Endothelial cell of umbilical vein (primary cell): ENCODE measurements around the gene SAT1. TPM values are rescaled to one million over a fixed set of nuclear protein-coding genes. Genes with fewer than 3 reads are reported as not detected.

Experiments used
- BruUV-seq: library from RNA; stranded (reverse); fragments of 400-500 nt; replicated peaks from 2 replicates; lab custom pipeline; 2021; lab: Mats Ljungman, UMichigan
- CTCF ChIA-PET: fragments of 300-600, 350-600 bp; sonication (Branson Sonifier 250); formaldehyde crosslinking; loops from one replicate; lab custom pipeline; 2021; ENCODE audit warnings: antibody characterized with exemption, inconsistent platforms; lab: Charles Lee
- POLR2A ChIA-PET: fragments of 300-600, 350-600 bp; sonication (Branson Sonifier 250); formaldehyde crosslinking; loops from one replicate; lab custom pipeline; 2021; ENCODE audit warnings: antibody characterized with exemption, inconsistent platforms; lab: Charles Lee
- DNase-seq: peaks from one replicate; pipeline ENCODE4 v3.0.0-alpha.2; 2011; ENCODE audit warnings: low read depth, low spot score
- FAIRE-seq: peaks from 2 replicates; lab custom pipeline; 2011; peaks lifted over from hg19 to GRCh38; lab: Jason Lieb, UNC
- H2AFZ ChIP-seq: 2 replicates; pipeline ENCODE4 v1.6.0; 2012; ENCODE audit warnings: low read depth, low read length, control low read depth, inconsistent platforms
- H3K27ac ChIP-seq: 2 replicates; pipeline ENCODE4 v1.5.1; 2011; ENCODE audit warnings: low read depth, mild to moderate bottlenecking, control low read depth, low read length, moderate library complexity; ENCODE audit not compliant: insufficient read depth
- H3K27me3 ChIP-seq, 2 experiments: 2 replicates each; pipeline versions ENCODE4 v1.6.0 to v1.6.1; 2011; ENCODE audit warnings: low read length in 2 of 2, mixed read lengths in 1 of 2; ENCODE audit not compliant: control insufficient read depth in 2 of 2, insufficient read depth in 2 of 2
- H3K36me3 ChIP-seq, 2 experiments: 2 replicates in 1 of 2; 3 replicates in 1 of 2; pipeline ENCODE4 v1.5.1; 2011; ENCODE audit warnings: low read length in 2 of 2, mild to moderate bottlenecking in 1 of 2, moderate library complexity in 1 of 2; ENCODE audit not compliant: control insufficient read depth in 2 of 2, insufficient read depth in 2 of 2; ENCODE audit errors: extremely low read depth in 1 of 2
- H3K4me1 ChIP-seq: 3 replicates; pipeline ENCODE4 v1.5.1; 2011; ENCODE audit warnings: mild to moderate bottlenecking, low read length; ENCODE audit not compliant: control insufficient read depth, insufficient read depth; ENCODE audit errors: extremely low read depth
- H3K4me2 ChIP-seq: 2 replicates; pipeline ENCODE4 v1.6.1; 2011; ENCODE audit warnings: low read length, control low read depth, mixed read lengths; ENCODE audit not compliant: insufficient read depth
- H3K4me3 ChIP-seq, 3 experiments: fragments of 200-600 bp in 1 of 3; sonication (generic), shearing (Covaris generic) in 1 of 3; replicated peaks in 1 of 3; 2 replicates each; pipeline ENCODE4 v1.5.1; 2011 to 2016; ENCODE audit warnings: control low read depth in 3 of 3, low read length in 3 of 3, mild to moderate bottlenecking in 2 of 3, inconsistent platforms in 1 of 3, low read depth in 1 of 3, moderate library complexity in 1 of 3; ENCODE audit not compliant: insufficient read depth in 1 of 3
- H3K79me2 ChIP-seq: 2 replicates; pipeline ENCODE4 v1.6.0; 2012; ENCODE audit warnings: low read length, inconsistent platforms; ENCODE audit not compliant: control insufficient read depth, insufficient read depth
- H3K9ac ChIP-seq: replicated peaks from 2 replicates; pipeline ENCODE3; 2011; ENCODE audit warnings: low read length, control low read depth; ENCODE audit not compliant: insufficient read depth; ENCODE audit errors: extremely low read depth
- H3K9me1 ChIP-seq: replicated peaks from 3 replicates; pipeline ENCODE4 v1.6.0; 2011; ENCODE audit warnings: mild to moderate bottlenecking, low read length; ENCODE audit not compliant: control insufficient read depth, insufficient read depth; ENCODE audit errors: extremely low read depth
- H3K9me3 ChIP-seq: replicated peaks from 2 replicates; pipeline ENCODE4 v1.5.1; 2012; ENCODE audit warnings: low read length, inconsistent platforms; ENCODE audit not compliant: control insufficient read depth, insufficient read depth
- H4K20me1 ChIP-seq: replicated peaks from 2 replicates; pipeline ENCODE3; 2011; ENCODE audit warnings: mild to moderate bottlenecking, low read length; ENCODE audit not compliant: control insufficient read depth, insufficient read depth; ENCODE audit errors: extremely low read depth
- EZH2 ChIP-seq: IDR thresholded peaks from 2 replicates; pipeline ENCODE4 v1.6.1; 2012; ENCODE audit warnings: borderline replicate concordance, low read depth, mild to moderate bottlenecking, moderate library complexity, low read length, inconsistent platforms; ENCODE audit not compliant: severe bottlenecking
- FOS ChIP-seq: IDR thresholded peaks from 2 replicates; pipeline ENCODE4 v1.6.1; 2011; ENCODE audit warnings: mild to moderate bottlenecking, low read length, moderate library complexity, borderline replicate concordance; ENCODE audit not compliant: insufficient read depth
- GATA2 ChIP-seq: IDR thresholded peaks from 2 replicates; pipeline ENCODE4 v1.7.0; 2011; ENCODE audit warnings: low read depth, mild to moderate bottlenecking, moderate library complexity, mixed read lengths, low read length; ENCODE audit not compliant: insufficient read length, insufficient read depth
- JUN ChIP-seq: IDR thresholded peaks from 2 replicates; pipeline ENCODE4 v1.6.1; 2011; ENCODE audit warnings: borderline replicate concordance, low read depth; ENCODE audit not compliant: insufficient read length, insufficient read depth
- MYC ChIP-seq: IDR thresholded peaks from one replicate; pipeline ENCODE4 v1.6.1; 2011; ENCODE audit warnings: mild to moderate bottlenecking, low read depth, low read length
- POLR2A ChIP-seq: IDR thresholded peaks from 2 replicates; pipeline ENCODE4 v1.6.1; 2012; ENCODE audit warnings: low read depth, mild to moderate bottlenecking, control low read depth, low read length
- POLR2AphosphoS5 ChIP-seq: IDR thresholded peaks from 2 replicates; pipeline ENCODE4 v1.6.1; 2012; ENCODE audit warnings: low read depth, mild to moderate bottlenecking, control low read depth, low read length, moderate library complexity; ENCODE audit not compliant: insufficient read depth
- dilution Hi-C: fragments of 300-500 bp; cut with MboI; formaldehyde crosslinking; loops from one replicate; pipeline ENCODE4 v1.15.0; 2019; ENCODE audit warnings: low sequenced_read_pairs; ENCODE audit not compliant: extremely low pct_ligation_motif_present
- intact Hi-C: fragments of 100-400 bp; cut with micrococcal nuclease; formaldehyde crosslinking; loops from one replicate; pipeline ENCODE4 v1.10.0; 2022
- polyA plus RNA-seq, 4 experiments: library from polyadenylated mRNA; depleted of rRNA in 3 of 4; stranded (reverse) in 3 of 4; unstranded in 1 of 4; fragments of >200 nt; gene quantifications; 2 replicates each; pipeline versions ENCODE4 v1.2.1 to v1.2.3, GENCODE V29; 2011 to 2012; ENCODE audit warnings: missing spikeins in 1 of 4
- total RNA-seq: library from RNA; stranded (reverse); gene quantifications from 2 replicates; pipeline ENCODE4 v1.2.3, GENCODE V29; 2021
- TF ChIP-seq, protein P1 (sequence below), 2 donors: IDR thresholded peaks; 1 replicate in 1 of 2; 2 replicates in 1 of 2; pipeline ENCODE4 v1.5.1; 2011; ENCODE audit warnings: low read length in 2 of 2, mild to moderate bottlenecking in 2 of 2, moderate library complexity in 2 of 2, control low read depth in 1 of 2, inconsistent platforms in 1 of 2, low read depth in 1 of 2; ENCODE audit not compliant: insufficient read depth in 1 of 2; ENCODE audit errors: extremely low read depth in 1 of 2
- TF ChIP-seq, protein P2 (sequence below): IDR thresholded peaks from 2 replicates; pipeline ENCODE4 v1.6.1; 2011; ENCODE audit not compliant: insufficient read depth, insufficient read length

Gene SAT1
- total and polyA plus RNA-seq, 2 donors (not counting 3 experiments of a cell fraction or from before 2014, with no cell fraction given) = 289 to 526 TPM

DNA sequence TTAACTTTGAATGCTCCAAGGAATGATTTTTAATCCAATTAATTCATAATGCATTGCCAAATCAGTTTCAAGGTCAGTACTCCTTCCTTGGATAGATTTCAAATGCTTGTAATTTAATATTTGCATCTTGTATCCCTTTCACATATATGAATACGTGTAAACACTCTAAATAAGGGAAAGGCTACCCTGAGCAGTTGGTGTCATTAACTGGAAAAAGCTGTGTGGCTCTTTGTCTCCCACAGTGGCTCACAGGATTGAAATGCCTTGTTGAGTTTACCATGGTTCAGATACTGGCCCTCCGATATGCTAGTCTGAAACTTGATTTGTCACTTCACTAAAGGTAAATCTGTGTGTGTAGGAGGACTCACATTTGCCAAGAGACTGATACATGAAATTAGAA, 23.2 kb upstream of the SAT1 start:
- Histone ChIP-seq H3K27me3 (no peaks in the 10 kb centered on the region), H2AFZ (no peak overlapping the region), H3K4me1 (no peaks in the 10 kb centered on the region), H3K9ac (no peak overlapping the region), H3K27ac (no peak overlapping the region), H3K4me2 (no peak overlapping the region), H4K20me1 (no peaks in the 10 kb centered on the region), H3K9me3 (no peaks in the 10 kb centered on the region), H3K4me3 (no peak overlapping the region), H3K36me3 (no peaks in the 10 kb centered on the region), H3K79me2 (no peaks in the 10 kb centered on the region), H3K9me1 (no peaks in the 10 kb centered on the region)
- intact Hi-C loops (no loop called here), dilution Hi-C loops (no loop called here)
- BruUV-seq = no TSS peak
- ChIA-PET POLR2A (no interaction called here), CTCF (no interaction called here)
- DNase-seq (no peak), FAIRE-seq (peak; percentile 28)
- no peak for TF ChIP-seq FOS
- TF ChIP-seq MYC = no peak
- TF ChIP-seq, protein P1, sequence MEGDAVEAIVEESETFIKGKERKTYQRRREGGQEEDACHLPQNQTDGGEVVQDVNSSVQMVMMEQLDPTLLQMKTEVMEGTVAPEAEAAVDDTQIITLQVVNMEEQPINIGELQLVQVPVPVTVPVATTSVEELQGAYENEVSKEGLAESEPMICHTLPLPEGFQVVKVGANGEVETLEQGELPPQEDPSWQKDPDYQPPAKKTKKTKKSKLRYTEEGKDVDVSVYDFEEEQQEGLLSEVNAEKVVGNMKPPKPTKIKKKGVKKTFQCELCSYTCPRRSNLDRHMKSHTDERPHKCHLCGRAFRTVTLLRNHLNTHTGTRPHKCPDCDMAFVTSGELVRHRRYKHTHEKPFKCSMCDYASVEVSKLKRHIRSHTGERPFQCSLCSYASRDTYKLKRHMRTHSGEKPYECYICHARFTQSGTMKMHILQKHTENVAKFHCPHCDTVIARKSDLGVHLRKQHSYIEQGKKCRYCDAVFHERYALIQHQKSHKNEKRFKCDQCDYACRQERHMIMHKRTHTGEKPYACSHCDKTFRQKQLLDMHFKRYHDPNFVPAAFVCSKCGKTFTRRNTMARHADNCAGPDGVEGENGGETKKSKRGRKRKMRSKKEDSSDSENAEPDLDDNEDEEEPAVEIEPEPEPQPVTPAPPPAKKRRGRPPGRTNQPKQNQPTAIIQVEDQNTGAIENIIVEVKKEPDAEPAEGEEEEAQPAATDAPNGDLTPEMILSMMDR (IDR thresholded peaks at IDR 0.05; ENCODE audit: extremely low read depth in 1 of 2, insufficient read depth in 1 of 2, low read depth in 1 of 2, low read length in 2 of 2) = no peak
- TF ChIP-seq, protein P2, sequence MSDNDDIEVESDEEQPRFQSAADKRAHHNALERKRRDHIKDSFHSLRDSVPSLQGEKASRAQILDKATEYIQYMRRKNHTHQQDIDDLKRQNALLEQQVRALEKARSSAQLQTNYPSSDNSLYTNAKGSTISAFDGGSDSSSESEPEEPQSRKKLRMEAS = no peak
- TF ChIP-seq POLR2AphosphoS5 = no peak
- TF ChIP-seq GATA2 = no peak
- no peak for TF ChIP-seq POLR2A
- no peak for TF ChIP-seq JUN
- no peak for TF ChIP-seq EZH2
